ENCODE data around the gene CLC.
A peak's percentile ranks its signal among the peaks of the same experiment; 100 is the strongest.
"Not testable (repeated sequence)": the region's sequence is repeated elsewhere in the genome, so short reads cannot be mapped to it uniquely, and the experiment has no call there.

The CLC gene

GRCh38 chr19:39733841-39734240 lies 4.0 kb downstream of the CLC start:
- FAIRE-seq (no peak), DNase-seq (ENCODE audit: extremely low spot score, insufficient read length, low read depth) (no peak)

GRCh38 chr19:39731685-39732084 lies 6.1 kb downstream of the CLC start:
- FAIRE-seq = no peak

DNA sequence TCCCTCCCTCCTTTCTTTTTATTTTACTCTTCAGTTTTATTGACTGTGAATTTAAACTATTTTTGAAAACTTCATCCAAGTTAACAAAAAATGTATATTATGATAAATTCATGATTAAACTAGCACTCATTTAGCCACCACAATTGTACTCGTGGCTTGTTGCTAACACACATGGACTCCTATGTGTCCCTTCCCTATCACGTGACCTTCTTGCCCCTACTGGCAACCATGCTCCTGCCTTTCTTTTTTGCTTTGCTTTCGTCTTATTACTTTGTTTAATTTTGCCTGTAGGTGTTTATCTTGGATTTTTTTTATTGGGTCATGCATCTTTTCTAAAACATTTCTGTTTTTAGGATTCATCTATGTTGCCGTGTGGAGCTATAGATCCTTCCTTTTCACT lies 8.2 kb downstream of the CLC start:
- no peak for FAIRE-seq
- no peak for DNase-seq (ENCODE audit: extremely low spot score, insufficient read length, low read depth)

More at GRCh38 chr19:39731685-39732084, 6.1 kb downstream of the CLC start:
- no peak for DNase-seq (ENCODE audit: extremely low spot score, insufficient read length, low read depth)

DNA sequence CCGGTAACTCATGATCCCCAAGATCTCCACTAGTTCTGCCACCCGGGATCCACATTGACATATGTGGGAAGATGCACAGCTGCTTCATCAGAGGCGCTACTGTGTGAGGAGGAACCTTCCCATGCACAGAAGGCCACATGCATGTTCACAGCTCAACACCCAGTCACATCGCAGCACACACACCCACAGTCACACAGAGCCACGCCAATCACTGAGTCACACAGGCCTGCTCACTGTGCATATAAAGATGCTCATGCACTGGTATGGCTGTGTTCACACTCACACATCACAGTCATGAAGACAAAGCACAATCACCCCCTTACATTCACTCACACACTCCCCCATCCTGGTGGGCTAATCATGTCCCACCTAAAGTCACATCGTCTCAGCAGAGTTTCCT lies 9.8 kb downstream of the CLC start:
- FAIRE-seq (no peak), DNase-seq (ENCODE audit: extremely low spot score, insufficient read length, low read depth) (no peak)

DNA sequence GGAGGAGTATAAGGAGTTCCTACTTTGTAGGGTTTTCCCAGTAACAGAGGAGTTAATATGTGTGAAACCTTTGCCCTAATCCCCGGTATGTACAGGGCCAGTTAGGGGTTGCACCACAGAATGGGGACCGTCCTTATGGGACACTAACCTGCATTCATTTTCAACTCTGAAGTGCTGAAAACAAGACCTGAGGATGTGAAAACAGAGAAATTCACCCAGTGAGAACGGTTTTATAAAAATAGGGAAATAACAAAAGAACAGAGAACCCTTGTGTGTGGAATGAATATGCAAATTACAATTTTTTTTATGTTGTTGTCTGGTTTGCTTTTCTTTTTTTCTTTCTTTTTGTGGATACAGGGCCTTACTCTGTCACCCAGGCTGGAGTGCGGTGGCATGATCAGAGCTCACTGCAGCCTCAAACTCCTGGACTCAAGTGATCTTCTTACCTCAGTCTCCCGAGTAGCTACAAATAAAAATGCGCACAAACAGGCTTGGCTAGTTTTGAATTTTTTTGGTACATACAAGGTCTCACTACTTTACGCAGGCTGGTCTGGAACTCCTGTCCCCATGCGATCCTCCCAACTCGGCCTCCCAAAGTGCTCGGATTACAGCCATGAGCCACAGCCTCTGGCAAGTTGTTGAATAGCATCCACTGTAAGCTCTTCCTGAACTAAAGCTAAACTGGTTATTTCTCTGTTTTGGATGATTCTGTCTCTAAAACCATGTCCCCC lies 10.6 kb downstream of the CLC start:
- DNase-seq (ENCODE audit: extremely low spot score, insufficient read length, low read depth) = no peak
- no peak for FAIRE-seq

DNA sequence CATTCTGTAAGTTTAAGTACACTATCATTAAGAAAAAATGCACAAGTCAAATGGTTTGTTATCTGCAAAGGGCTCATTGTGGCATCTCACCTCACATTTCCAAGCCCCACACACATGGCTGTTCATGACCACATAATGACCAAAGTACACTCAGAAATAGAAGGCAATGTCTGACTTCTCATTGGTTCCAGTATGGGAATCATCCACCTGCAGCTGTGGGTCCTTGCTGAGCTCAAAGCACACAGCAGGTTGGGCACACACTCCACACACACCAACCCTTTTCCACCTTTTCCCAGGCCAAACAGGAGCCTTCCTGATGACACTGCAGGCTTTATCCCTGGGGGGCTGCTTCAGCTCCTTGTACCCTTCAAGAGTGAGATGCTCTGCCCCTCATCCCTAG lies 11.8 kb downstream of the CLC start:
- FAIRE-seq (no peak), DNase-seq (ENCODE audit: extremely low spot score, insufficient read length, low read depth) (no peak)

DNA sequence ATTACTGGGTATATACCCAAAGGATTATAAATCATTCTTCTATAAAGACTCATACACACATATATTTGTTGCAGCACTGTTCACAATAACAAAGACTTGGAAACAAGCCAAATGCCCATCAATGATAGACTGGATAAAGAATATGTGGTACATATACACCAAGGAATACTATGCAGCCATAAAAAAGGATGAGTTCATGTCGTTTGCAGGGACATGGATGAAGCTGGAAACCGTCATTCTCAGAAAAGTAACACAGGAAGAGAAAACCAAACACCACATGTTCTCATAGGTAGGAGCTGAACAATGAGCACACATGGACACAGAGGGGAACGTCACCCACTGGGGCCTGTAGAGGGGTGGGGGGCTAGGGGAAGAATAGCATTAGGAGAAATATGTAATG lies 17.7 kb downstream of the CLC start:
- not testable (repeated sequence) for DNase-seq (ENCODE audit: extremely low spot score, insufficient read length, low read depth); FAIRE-seq

GRCh38 chr19:39710333-39710890 lies 27.4 kb downstream of the CLC start:
- no peak for DNase-seq (ENCODE audit: extremely low spot score, insufficient read length, low read depth)

GRCh38 chr19:39709026-39709872 lies 28.6 kb downstream of the CLC start:
- DNase-seq (ENCODE audit: extremely low spot score, insufficient read length, low read depth) (no peak), FAIRE-seq (no peak)

More at GRCh38 chr19:39710333-39710890, 27.4 kb downstream of the CLC start:
- no peak for FAIRE-seq

DNA sequence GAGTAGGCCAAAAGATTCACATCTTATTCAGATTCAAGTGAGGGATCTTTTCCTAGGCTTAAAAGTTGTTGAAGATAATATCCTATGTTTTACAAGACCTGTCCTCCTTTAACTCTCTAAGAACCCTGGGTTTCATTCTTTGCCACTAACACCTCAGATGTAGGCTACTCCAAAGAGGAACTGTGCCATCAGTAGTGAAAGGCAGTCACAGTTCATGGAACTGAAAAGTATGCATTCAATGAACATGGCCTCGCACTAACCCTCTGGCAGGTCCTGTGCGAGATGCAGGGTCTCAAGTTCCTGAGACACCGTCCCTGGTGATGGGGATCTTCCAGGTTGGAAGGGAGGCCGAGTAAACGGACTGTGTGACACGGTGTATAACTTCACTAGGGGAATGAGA lies 29.2 kb downstream of the CLC start:
- FAIRE-seq = peak; percentile 79
- no peak for DNase-seq (ENCODE audit: extremely low spot score, insufficient read length, low read depth)

DNA sequence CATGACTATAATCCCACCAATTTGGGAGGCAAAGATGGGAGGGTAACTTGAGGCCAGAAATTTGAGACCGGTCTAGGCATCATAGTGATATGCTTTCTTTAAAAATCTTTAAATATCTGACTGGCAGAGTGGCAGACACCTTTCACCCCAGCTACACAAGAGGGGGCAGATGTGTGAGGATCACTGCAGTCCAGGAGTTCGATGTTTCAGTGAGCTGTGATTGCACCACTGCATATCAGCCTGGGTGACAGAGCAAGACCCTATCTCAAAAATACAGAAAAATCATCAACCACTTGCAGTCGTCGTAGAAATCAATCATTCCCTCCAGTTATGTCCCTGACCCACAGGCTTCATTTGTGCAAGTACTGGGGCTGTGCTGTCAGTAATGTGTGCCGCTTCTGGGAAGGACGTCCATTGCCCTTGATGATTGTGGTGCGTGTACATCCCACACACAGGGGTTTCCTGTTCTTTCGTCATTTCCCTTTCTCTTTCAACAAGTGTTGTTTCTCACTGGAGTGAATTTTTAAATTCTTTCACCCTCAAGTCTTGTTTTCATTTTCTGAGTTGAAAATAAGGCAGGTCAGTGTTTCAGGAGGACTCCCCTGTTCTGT lies 32.1 kb downstream of the CLC start:
- FAIRE-seq (peak; percentile 73), DNase-seq (ENCODE audit: extremely low spot score, insufficient read length, low read depth) (no peak)

- no peak for DNase-seq (ENCODE audit: extremely low spot score, insufficient read length, low read depth)
- FAIRE-seq = peak; percentile 70
Measured at GRCh38 chr19:39704181-39705044, 33.4 kb downstream of the CLC start, which contains the start of gene LGALS14. TSS of gene LGALS14 (plus strand) at chr19:39704481. CDS start at chr19:39704529, 48 bp downstream.

- DNase-seq (ENCODE audit: extremely low spot score, insufficient read length, low read depth) (no peak), FAIRE-seq (peak; percentile 89)
Measured at GRCh38 chr19:39701291-39701690, 36.5 kb downstream of the CLC start.

GRCh38 chr19:39698535-39698934 lies 39.3 kb downstream of the CLC start:
- no peak for DNase-seq (ENCODE audit: extremely low spot score, insufficient read length, low read depth)
- no peak for FAIRE-seq

DNA sequence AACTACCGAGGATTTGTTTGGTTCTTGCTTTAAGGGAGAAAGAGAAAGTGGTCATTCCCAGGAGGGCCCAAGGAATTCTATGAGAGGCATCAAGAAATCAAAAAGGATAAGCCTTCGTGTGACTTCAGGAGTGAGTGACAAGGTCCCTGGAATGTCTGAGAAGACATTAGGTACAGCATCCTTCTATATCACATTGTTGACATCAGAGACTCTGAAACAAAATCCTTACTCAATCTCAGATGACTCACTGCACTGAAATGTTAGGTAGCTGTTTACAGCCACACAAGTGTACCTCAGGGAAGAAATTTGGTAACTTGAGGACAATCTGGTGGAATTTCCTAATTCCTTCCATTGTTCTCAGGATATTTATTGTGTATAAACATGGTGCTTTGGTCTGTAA lies 41.4 kb downstream of the CLC start:
- DNase-seq (ENCODE audit: extremely low spot score, insufficient read length, low read depth) = no peak
- FAIRE-seq = no peak

DNA sequence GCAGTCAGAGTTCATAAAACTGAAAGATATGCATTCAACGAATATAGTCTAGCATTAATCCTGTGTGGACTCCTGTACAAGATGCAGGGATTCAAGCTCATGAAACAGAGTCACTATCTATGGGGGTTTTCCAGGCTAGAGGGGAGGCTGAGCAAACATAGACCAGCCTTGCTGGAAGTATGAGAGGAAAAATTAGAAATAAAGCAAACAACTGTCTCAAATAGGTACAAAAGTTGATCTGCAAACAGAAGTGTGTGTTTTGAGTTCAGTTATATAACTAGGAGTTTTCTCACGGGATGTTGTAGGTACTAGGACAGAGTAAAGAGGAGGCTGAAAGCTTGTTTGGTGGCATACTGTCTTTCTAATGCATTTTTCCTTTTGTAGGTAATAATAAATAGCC lies 42.1 kb downstream of the CLC start:
- DNase-seq (ENCODE audit: extremely low spot score, insufficient read length, low read depth) = no peak
- FAIRE-seq = no peak

GRCh38 chr19:39692822-39693221 lies 45.0 kb downstream of the CLC start:
- FAIRE-seq = no peak

DNA sequence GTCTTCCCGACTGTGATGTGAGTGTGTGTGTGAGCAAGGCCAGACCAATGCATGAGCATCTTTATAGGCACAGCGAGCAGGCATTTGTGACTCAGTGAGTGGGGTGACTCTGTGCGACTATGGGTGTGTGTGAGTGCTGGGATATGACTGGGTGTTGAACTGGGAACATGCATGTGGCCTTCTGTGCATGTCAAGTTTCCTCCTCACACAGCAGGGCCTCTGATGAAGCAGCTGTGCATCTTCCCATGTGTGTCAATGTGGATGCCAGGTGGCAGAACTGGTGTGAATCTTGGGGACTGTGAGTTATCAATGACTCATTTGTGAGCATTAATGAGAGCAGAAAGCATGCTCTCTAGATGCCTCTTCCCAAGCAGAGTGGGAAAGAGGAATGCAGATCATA lies 45.7 kb downstream of the CLC start:
- FAIRE-seq (no peak), DNase-seq (ENCODE audit: extremely low spot score, insufficient read length, low read depth) (no peak)

More at GRCh38 chr19:39692822-39693221, 45.0 kb downstream of the CLC start:
- no peak for DNase-seq (ENCODE audit: extremely low spot score, insufficient read length, low read depth)

- DNase-seq (ENCODE audit: extremely low spot score, insufficient read length, low read depth); FAIRE-seq: not testable (repeated sequence)
Measured at GRCh38 chr19:39688637-39689036, 49.2 kb downstream of the CLC start.
